CD4-positive, alpha-beta T cell treated with Interleukin-10 for 1 hour (primary cell): ENCODE measurements around the gene KATNB1.
A peak's percentile ranks its signal among the peaks of the same experiment; 100 is the strongest.
"Not testable (repeated sequence)": the region's sequence is repeated elsewhere in the genome, so short reads cannot be mapped to it uniquely, and the experiment has no call there.

Experiments
- DNase-seq: peaks from one replicate; pipeline ENCODE4 v3.0.0-alpha.2; 2020

KATNB1 gene

DNA sequence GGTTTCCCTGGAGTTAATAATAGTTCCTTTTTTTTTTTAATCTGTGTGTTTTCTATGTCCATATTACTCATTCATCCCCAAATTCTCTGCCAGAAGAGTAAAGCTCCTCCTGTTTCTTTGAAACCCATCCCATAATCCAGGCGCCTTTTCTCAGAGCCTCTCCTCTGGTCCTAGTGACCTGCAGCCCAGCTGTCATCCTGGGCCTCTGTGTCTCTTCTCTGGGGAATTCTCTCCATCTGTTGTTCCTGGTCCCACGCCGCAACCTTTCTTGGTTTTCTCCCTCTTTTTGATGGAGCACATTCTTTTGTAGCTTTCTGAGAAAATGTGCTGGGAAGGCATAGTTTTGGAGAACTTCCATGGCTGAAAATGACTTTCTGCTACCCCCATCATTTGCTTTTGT lies 10.2 kb downstream of the KATNB1 start:
- DNase-seq, result no peak

DNA sequence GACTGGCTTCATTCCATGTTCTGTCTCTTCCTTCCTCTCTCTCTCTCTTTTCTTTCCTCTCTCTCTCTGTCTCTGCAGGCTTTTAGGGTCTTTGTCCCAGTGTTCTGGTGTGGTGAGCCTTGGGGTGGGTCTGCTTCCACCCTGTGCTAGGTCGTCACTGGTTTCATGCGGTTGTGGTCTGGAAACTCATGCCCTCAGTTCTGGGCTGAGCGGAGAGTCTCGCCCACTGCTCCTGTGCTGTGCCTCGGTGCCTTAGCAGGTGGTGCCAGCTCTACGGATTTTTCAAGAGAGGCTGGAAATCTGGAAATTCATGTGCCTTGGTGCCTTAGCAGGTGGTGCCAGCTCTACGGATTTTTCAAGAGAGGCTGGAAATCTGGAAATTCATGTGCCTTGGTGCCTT lies 10.7 kb downstream of the KATNB1 start:
- DNase-seq, result not testable (repeated sequence)

GRCh38 chr16:57747091-57747490 lies 11.5 kb downstream of the KATNB1 start:
- no peak for DNase-seq

DNA sequence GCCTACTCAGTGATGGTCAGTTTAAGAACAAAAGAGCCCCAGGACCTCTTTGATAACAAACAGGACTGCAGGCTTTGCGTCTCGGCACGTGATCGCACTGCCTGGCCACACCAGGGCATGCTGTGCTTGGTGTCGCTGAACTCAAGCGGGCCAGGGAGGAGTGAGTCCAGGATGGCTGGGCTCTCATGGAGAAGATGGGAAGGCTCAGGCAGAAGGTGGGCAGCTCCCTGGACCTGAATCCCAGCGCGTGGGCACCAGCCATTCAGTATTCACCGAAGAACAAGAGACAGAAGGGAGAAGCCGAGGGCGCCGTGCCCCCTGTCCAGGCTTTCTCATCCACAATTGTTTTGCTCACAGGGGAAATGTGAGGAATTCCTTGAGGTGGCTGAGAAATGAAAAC lies 11.9 kb downstream of the KATNB1 start:
- DNase-seq, result no peak

DNA sequence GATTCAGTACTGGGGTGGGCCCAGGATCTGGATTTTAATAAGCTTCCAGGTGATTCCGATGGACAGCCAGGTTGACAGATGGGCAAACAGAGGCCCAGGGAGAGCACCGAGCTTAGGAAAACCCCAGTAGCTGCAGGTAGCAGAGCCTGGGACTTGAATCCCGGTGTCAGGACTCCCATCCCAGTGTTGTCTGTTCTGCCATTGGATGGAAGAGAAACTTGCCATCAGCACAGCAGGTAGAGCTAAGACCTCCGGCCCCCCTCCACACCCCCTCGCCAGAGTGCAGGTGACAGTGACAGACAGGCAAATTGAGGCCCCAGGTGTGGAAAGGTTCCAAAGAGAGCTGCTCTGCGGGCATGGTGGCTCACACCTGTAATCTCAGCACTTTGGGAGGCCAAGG lies 12.4 kb downstream of the KATNB1 start:
- no peak for DNase-seq

DNA sequence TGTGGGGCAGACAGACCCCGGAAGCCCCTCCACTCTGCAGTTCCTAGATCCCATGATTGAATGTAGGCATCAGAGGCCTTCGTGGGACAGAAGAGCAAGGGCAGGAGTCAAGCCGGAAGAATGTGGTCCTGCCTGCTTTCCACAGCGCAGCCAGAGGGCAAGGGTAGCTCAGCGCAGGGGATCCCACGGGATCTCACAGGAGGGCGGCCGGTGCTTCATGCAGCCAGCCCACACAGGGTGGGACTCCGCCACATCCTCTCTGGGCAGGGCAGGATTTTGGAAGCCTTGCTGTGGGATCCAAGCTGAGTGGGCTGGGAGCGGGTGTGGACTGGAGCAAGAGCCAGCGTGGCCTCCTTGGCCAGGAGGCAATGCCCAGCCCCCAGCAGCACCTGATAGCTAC lies 13.0 kb downstream of the KATNB1 start:
- DNase-seq, result no peak

DNA sequence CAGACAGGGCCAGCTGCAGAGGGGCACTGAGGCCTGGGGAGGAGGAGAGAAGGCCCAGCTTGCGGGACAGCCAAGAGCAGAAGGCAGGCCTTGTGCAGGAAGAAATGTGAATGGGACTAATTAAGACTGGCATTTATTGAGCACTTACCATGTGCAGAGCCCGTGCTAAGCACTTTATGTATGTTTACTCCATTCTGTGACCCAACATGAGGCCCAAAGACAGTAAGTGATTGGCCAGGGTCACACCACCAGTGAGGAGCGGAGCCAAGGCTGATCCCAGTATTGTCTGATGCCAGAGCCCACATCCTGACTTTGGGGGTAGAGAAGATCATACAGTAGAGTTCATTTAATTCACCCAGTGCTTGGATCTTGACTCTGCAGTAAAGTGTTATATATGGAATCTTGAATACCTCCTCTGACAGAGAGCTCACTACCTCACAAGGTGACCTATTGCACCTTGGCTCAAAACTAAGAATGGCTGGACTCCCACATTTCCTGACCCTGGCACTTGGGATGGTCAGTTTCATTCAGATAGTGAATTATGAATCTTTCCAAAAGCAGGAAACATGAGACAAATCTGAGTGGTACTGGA lies 13.6 kb downstream of the KATNB1 start:
- DNase-seq, result no peak

DNA sequence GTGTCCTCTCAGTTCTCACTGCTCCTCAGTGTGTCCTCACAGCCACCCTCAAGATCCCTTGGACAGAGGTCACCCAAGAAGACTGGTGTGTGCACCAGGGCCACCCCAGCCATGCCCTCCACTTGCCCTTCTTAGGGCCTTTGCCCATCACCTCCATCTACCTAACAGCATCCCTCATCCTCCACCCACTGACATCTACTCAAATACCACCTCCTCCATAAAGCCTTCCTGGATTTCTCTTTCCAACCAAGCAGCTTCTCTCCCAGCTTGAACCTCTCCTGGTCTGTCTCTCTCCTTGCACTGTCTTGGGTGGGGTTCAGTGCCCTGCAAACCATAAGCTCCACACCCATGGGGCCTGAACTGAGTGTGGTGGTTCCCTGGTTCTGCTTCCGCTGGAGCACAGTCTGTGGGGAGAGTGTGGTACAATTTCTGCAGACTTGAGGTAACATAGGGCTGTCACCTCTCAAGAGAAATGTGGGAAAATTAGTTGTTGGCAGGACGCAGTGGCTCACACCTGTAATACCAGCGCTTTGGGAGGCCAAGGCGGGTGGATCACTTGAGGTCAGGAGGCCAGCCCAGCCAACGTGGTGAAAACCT lies 14.4 kb downstream of the KATNB1 start:
- DNase-seq, result no peak

DNA sequence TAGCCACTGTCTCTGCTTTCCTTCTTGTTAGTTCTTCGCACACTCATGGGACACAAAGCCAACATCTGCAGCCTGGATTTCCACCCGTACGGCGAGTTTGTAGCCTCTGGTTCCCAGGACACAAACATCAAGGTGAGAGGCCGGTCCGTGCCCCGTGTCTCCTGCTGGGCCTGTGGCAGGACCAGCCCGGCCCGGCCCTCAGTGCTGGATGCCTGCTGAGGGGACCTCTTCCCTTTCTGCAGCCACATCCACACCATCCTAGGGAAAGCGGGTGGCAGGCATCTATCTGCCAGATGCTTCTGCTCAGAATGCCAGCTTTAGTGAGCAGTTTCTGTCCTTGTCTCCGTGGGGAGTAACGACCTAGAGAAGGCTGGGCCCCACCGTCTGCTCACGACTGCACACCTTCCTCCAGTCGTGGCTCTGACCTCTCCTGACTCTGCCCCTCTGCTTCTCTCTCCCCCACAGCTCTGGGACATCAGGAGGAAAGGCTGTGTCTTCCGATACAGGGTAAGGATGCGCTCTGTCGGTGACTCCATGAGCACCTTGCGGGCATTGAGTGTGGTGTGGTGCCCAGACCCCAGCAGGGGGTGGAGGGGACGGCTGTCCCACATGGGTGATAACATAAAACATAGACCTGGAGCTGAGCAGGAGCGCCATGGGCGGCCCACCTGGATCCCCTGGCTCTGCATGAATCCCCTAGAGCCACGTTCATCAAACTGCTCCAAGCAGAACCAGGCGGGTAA lies 15.4 kb downstream of the KATNB1 start:
- no peak for DNase-seq

DNA sequence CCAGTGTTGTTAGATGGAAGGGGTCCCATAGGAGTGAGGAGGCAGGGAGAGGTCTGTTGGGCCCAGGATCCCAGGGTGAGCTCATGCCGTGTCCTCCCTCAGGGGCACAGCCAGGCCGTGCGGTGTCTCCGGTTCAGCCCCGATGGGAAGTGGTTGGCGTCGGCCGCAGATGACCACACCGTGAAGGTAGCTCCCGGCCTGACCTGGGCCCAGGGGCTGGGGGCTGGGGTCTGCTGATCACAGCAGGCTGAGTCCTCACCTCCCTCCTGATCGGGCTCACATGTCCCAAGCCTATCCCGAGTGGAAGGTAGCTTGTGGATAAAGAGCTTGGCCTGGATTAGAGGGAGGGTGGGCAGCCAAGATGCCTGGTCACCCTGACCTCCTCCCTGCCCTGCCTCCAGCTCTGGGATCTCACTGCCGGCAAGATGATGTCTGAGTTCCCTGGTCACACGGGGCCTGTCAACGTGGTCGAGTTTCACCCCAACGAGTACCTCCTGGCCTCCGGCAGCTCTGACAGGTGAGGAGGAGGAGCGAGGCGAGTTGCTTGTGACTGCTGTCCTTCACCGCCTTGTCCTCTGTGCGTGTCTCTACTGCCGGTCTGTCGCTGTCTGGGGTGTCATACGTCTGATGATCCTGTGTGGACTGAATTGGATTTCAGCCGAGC lies 16.1 kb downstream of the KATNB1 start:
- DNase-seq, result no peak

DNA sequence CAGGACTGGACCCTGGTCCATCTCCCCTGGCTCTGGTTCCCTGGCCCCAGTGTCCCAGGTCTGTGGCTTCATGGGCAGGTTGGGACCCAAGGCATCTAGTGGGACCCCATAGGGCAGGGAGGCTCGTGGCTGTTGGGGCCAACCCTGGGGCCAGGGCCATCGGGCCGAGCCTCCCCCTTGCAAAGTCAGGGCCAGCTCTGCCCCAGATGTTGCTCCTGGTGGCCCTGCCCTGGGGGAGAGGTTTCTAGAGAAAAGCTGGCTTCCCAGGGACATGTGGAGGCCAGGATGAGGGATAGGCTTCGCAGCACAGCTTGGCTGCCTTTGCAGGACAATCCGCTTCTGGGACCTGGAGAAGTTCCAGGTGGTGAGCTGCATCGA lies 16.6 kb downstream of the KATNB1 start:
- no peak for DNase-seq

DNA sequence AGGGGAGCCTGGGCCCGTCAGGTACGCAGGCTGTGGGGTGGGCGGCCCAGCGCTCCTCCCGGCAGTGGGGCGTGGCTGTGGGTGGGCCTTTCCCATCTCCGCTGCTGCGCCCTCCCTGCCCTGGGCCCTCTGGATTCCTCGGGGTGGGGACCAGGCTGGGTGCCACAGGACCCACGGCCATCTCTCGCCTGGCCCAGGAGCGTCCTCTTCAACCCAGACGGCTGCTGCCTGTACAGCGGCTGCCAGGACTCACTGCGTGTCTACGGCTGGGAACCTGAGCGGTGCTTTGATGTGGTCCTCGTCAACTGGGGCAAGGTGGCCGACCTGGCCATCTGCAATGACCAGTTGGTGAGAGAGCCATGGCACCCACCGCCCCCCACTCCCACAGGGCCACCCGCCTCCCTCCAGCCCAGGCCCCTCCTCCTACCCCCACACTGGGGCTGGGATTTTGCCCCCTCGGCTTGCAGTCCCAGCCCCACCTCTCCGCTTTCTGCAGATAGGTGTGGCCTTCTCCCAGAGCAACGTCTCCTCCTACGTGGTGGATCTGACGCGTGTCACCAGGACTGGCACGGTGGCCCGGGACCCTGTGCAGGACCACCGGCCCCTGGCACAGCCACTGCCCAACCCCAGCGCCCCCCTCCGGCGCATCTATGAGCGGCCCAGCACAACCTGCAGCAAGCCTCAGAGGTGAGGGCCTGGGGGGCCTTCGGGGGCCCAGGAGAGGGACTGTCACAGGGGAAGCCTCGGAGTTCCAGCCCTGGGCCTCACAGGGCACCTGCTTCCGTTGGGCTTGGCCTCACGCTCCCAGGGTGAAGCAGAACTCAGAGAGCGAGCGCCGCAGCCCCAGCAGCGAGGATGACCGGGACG lies 17.2 kb downstream of the KATNB1 start:
- no peak for DNase-seq

- DNase-seq, result no peak
These were observed 18.1 kb downstream of the KATNB1 start for GRCh38 chr16:57753448-57754353.

DNA sequence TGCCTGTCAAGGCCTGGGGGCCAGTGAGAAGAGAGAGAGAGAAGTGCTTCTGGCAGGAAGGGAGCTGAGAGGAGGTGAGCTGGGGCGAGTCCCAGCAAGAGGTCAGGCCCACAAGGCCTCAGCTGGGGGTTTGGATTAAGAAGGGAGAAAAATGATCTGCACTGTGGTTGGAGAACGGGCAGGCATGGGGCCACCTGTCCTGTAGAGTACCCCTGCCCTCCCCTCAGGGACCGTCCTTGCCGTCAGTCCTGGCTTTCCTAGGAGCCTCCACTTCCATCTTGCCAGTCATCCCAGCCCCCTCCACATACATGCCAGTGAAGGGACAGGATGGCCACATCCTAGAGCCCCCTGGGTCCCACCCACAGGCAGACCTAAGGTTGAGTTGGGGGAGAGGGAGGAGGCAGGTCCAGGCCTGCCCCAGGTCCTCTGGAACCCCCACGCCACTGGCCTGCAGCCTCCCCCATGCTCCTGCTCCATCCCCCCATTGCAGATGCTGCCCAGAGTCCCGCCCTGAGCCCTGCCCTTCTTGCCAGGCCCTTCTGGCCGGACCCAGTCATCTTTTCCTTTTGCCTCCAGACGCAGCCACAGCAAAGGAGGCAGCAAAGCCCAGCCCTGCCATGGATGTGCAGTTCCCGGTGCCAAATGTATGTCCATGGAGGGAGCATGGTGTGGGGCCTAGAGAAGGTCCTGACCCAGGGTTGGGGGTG lies 18.9 kb downstream of the KATNB1 start:
- DNase-seq, result no peak

GRCh38 chr16:57755061-57755684 lies 19.6 kb downstream of the KATNB1 start:
- no peak for DNase-seq

GRCh38 chr16:57755726-57756423 lies 20.3 kb downstream of the KATNB1 start:
- no peak for DNase-seq

GRCh38 chr16:57756424-57757325 lies 21.1 kb downstream of the KATNB1 start:
- no peak for DNase-seq

DNA sequence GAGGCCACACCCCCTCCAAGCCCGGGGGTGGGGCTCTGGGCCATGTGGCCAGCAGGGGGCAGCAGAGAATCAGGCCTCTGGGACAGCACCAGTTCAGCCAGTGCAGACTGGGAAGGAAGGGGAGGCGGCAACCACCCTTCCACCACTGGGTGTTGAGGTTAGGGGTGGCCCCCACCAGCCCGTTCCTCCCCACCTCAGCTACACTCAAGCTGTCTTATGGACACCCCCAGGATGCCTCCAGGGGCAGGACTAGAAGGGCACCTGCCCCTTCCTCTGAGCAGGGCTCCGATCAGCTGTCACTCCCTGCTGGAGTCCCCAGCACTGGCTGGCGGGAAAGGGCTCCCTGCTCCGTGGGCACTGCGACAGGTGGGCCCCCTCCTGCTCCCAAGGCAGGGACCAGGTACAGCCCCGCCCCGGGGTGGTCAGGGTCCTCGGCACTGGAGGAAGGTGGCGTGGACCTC lies 21.8 kb downstream of the KATNB1 start:
- peak; percentile 90 for DNase-seq

DNA sequence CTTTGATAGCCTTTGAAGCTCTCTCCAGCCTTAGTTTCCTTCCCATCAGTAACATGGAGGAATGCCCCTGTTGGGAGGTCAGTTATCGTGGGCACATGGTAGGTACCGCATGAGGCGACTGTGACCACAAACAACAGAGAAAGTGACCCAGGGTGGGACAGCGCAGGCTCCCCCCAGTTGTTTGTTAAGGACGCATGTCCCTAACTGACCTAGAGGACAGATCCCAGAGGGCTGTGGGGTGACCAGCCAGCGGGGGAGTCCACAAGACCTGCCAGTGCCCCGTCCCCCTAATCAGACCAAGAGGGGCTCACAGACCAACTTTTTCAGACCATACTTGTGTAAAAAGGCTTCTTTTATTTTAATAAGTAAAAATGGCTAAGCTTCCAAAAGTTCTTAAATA lies 22.3 kb downstream of the KATNB1 start:
- DNase-seq, result no peak
